Mesendoderm (in vitro differentiated cells): ENCODE data around the gene PECR.

Source experiments
- DNase-seq: peaks from one replicate; pipeline ENCODE4 v3.0.0; 2013
- H2AK5ac ChIP-seq: 2 replicates; pipeline ENCODE4 v1.6.1; 2013; ENCODE audit warnings: low read length, inconsistent platforms
- H2BK120ac ChIP-seq: 2 replicates; pipeline ENCODE4 v1.6.1; 2013; ENCODE audit warnings: low read depth, mild to moderate bottlenecking, low read length, moderate library complexity, mixed read lengths
- H2BK15ac ChIP-seq: replicated peaks from 2 replicates; pipeline ENCODE4 v1.6.1; 2013; ENCODE audit warnings: low read depth, mild to moderate bottlenecking, moderate library complexity
- H2BK5ac ChIP-seq: 2 replicates; pipeline ENCODE4 v1.6.1; 2013; ENCODE audit warnings: low read length, inconsistent platforms
- H3K18ac ChIP-seq: 2 replicates; pipeline ENCODE4 v1.6.1; 2013; ENCODE audit warnings: mild to moderate bottlenecking, low read length, mixed read lengths
- H3K23ac ChIP-seq: one replicate; pipeline ENCODE4 v1.6.1; 2013; ENCODE audit warnings: low read length
- H3K27ac ChIP-seq: 2 replicates; pipeline ENCODE4 v1.5.1; 2013; ENCODE audit warnings: low read depth, mild to moderate bottlenecking, inconsistent platforms, low read length, moderate library complexity
- H3K27me3 ChIP-seq: 2 replicates; pipeline ENCODE4 v1.6.1; 2013; ENCODE audit warnings: low read length, control low read depth, mild to moderate bottlenecking, inconsistent platforms; ENCODE audit not compliant: insufficient read depth, poor library complexity
- H3K36me3 ChIP-seq: 2 replicates; pipeline ENCODE4 v1.6.1; 2013; ENCODE audit warnings: low read length, inconsistent platforms; ENCODE audit not compliant: control insufficient read depth, insufficient read depth
- H3K4ac ChIP-seq: one replicate; pipeline ENCODE4 v1.6.1; 2013; ENCODE audit warnings: low read depth, mild to moderate bottlenecking, low read length, moderate library complexity
- H3K4me1 ChIP-seq: 2 replicates; pipeline ENCODE4 v1.6.1; 2013; ENCODE audit warnings: low read depth, low read length, inconsistent platforms; ENCODE audit not compliant: control insufficient read depth
- H3K4me2 ChIP-seq: 2 replicates; pipeline ENCODE4 v1.6.1; 2013; ENCODE audit warnings: low read length
- H3K4me3 ChIP-seq: 2 replicates; pipeline ENCODE4 v1.5.1; 2013; ENCODE audit warnings: mild to moderate bottlenecking, low read length
- H3K56ac ChIP-seq: one replicate; pipeline ENCODE4 v1.6.1; 2013; ENCODE audit warnings: low read length
- H3K79me1 ChIP-seq: 2 replicates; pipeline ENCODE4 v1.6.1; 2013; ENCODE audit warnings: low read length, inconsistent platforms
- H3K79me2 ChIP-seq: 2 replicates; pipeline ENCODE4 v1.6.1; 2013; ENCODE audit warnings: mild to moderate bottlenecking, low read length; ENCODE audit not compliant: control insufficient read depth, insufficient read depth
- H3K9ac ChIP-seq: 2 replicates; pipeline ENCODE4 v1.6.1; 2013; ENCODE audit warnings: low read length, inconsistent platforms
- H4K5ac ChIP-seq: one replicate; pipeline ENCODE4 v1.6.1; 2013; ENCODE audit warnings: low read length
- H4K8ac ChIP-seq: one replicate; pipeline ENCODE4 v1.6.1; 2013; ENCODE audit warnings: low read depth, mild to moderate bottlenecking, control low read depth, low read length, moderate library complexity
- WGBS: extraction: QIAGEN DNeasy Blood & Tissue Kit; methylation state at CpG from one replicate; pipeline ENCODE4 v1.1.7; 2013; ENCODE audit warnings: low lambda C conversion rate, missing lambda C conversion rate; ENCODE audit not compliant: insufficient coverage; ENCODE audit errors: extremely low coverage; 5-methylcytosine and 5-hydroxymethylcytosine counted together

The PECR gene

DNA sequence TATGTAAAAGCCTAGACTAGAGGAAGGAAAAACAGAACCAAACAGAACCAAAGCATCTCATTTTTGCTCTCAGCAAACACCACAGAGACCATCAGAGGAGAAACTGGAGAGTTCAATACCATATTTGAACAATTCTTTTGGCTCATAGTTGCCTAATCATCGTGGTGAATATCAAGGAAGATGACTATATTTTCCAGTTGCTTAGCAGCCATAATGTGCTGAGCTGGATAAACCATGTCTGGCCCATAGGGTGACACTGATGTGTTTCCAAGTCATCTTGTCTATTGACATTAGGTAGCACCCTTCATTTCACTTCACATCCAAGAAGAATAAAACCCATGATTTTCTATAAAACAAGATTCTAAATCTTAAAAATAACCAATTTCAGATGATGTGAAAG lies 21.6 kb upstream of the PECR start:
- Histone ChIP-seq H2AK5ac (no peak overlapping the region), H2BK15ac (no peak overlapping the region), H2BK120ac (no peak overlapping the region), H3K4me1 (peaks cover 2% of the 10 kb centered on the region), H3K4ac (no peak overlapping the region), H3K23ac (no peak overlapping the region), H3K4me3 (no peak overlapping the region), H3K27ac (no peak overlapping the region), H3K79me2 (no peaks in the 10 kb centered on the region), H4K5ac (no peak overlapping the region), H3K27me3 (no peaks in the 10 kb centered on the region), H2BK5ac (no peak overlapping the region), H4K8ac (no peak overlapping the region), H3K9ac (no peak overlapping the region), H3K4me2 (no peak overlapping the region), H3K36me3 (no peaks in the 10 kb centered on the region), H3K18ac (no peak overlapping the region), H3K56ac (no peak overlapping the region), H3K79me1 (no peaks in the 10 kb centered on the region)
- no CpG with 5 or more reads among the region's 1 CpG for WGBS
- DNase-seq, result no peak

DNA sequence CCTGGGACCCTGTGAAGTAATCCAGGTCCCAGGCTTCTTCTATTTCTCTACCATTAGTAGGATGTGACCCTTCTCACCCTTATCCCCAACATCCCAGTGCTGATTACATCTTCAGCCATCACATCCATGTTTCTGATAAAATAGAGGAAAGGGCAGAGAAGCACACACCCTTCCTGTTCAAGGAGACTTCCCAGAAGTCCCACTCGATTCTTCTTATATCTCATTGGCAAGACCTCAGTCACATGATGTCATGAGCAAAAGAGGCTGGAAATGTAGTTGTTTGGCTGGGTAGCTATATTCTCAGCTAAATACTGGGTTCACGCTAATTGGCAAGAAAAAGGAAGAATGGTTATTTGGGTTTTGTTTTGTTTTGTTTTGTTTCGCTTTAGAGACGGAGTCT lies 19.5 kb upstream of the PECR start:
- Histone ChIP-seq H3K56ac (no peak overlapping the region), H2BK15ac (no peak overlapping the region), H2BK120ac (no peak overlapping the region), H3K36me3 (no peaks in the 10 kb centered on the region), H3K9ac (no peak overlapping the region), H3K18ac (no peak overlapping the region), H3K4me2 (no peak overlapping the region), H2AK5ac (no peak overlapping the region), H4K5ac (no peak overlapping the region), H2BK5ac (no peak overlapping the region), H3K27ac (no peak overlapping the region), H3K79me2 (no peaks in the 10 kb centered on the region), H3K79me1 (no peaks in the 10 kb centered on the region), H3K4ac (no peak overlapping the region), H3K4me1 (no peaks in the 10 kb centered on the region), H3K4me3 (no peak overlapping the region), H3K27me3 (no peaks in the 10 kb centered on the region), H3K23ac (no peak overlapping the region), H4K8ac (no peak overlapping the region)
- no peak for DNase-seq
- no CpG with 5 or more reads among the region's 4 CpGs for WGBS

DNA sequence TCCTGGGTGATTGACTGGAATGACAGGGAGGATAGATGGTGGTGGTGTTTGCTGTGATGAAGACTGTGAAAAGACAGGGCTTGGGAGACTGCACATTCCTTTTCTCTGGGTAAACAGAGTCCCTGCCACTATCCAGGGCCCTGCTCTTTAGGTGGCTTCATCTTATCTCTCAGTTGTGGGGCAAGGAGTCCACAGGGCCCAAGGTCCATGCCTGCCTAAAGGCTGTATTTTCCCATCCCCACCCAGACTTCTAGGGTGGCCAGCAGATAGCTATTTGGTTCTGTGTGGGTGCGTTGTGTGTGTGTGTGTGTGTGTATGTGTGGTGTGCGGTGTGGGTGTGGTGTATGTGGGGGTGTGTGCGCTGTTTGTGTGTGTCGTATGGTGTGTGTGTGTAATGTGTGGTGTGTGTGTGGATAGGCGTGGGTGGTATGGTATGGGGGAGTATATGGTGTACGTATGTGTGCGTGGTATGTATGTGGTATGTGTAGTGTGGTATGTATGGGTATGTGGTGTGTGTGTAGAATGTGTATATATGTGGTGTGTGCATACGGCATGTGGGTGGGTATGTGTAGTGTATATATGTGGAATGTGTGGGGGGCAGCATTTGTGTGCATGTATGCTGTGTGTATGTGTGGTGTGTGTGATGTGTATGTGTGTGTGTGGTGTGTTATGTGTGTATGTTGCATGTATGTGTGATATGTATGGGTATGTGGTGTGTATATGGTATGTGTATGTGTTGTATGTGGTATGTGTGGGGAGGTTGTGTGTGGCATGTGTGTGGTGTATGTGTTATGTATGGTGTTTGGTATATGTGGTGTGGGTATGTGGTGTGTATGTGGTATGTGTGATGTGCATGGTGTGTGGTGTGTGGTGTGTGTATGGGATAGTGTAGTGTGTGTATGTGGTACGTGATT lies 17.1 kb upstream of the PECR start:
- Histone ChIP-seq H3K4me1 (no peaks in the 10 kb centered on the region), H3K27ac (no peak overlapping the region), H3K56ac (no peak overlapping the region), H2AK5ac (no peak overlapping the region), H3K4ac (no peak overlapping the region), H3K18ac (no peak overlapping the region), H3K36me3 (no peaks in the 10 kb centered on the region), H2BK5ac (no peak overlapping the region), H4K8ac (no peak overlapping the region), H2BK15ac (no peak overlapping the region), H3K79me2 (no peaks in the 10 kb centered on the region), H3K23ac (no peak overlapping the region), H3K4me2 (no peak overlapping the region), H4K5ac (no peak overlapping the region), H3K27me3 (no peaks in the 10 kb centered on the region), H3K79me1 (no peaks in the 10 kb centered on the region), H3K9ac (no peak overlapping the region), H2BK120ac (no peak overlapping the region), H3K4me3 (no peak overlapping the region)
- no peak for DNase-seq
- 100% methylated on average over 8 of the region's 9 CpGs for WGBS

DNA sequence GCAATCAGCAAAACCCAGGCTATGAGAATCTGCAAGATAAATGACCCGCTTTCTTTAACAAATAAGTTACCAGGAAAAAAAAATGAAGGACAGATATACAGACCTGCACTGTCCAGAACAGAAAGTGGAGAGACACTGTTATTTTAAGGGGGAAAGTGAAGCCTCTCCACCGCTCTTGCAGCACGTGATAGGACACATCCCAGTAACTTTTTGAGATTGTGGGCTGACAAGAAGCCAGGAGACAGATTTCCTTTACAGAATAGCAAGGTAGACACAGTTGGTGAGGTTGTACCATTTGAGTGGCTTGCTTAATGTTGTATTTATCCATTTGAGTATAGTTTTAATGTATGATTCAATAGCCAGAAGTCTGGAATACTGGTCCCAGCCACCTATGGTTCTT lies 13.1 kb upstream of the PECR start:
- Histone ChIP-seq H2BK120ac (no peak overlapping the region), H4K5ac (no peak overlapping the region), H3K79me2 (no peaks in the 10 kb centered on the region), H4K8ac (no peak overlapping the region), H3K4me3 (no peak overlapping the region), H3K79me1 (no peaks in the 10 kb centered on the region), H3K18ac (no peak overlapping the region), H3K4me2 (no peak overlapping the region), H3K27me3 (no peaks in the 10 kb centered on the region), H3K23ac (no peak overlapping the region), H3K36me3 (no peaks in the 10 kb centered on the region), H3K27ac (no peak overlapping the region), H2BK15ac (no peak overlapping the region), H3K9ac (no peak overlapping the region), H2BK5ac (no peak overlapping the region), H3K4me1 (no peaks in the 10 kb centered on the region), H3K4ac (no peak overlapping the region), H3K56ac (no peak overlapping the region), H2AK5ac (no peak overlapping the region)
- DNase-seq, result no peak
- WGBS, result no CpG with 5 or more reads among the region's 3 CpGs

DNA sequence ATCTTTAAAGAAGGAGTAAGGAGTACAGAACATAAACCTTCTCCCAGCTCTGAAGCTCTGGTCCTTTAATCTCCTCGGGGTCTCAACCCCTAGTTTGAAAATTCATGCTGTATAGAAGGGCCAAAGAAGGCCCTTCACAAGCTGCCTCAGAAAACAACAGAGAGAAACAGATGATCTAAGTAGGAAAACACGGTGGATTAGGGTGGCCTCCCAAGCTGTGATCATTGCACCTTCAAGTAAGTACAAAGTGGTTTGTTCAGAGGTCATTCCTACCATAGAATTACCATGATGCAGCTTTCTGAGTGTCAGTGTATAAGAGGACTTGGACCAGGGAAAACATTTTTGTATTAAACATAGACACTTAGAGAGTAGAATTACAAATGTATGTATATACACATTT lies 11.0 kb upstream of the PECR start:
- Histone ChIP-seq H4K8ac (no peak overlapping the region), H4K5ac (no peak overlapping the region), H3K27me3 (no peaks in the 10 kb centered on the region), H3K4me1 (no peaks in the 10 kb centered on the region), H3K9ac (no peak overlapping the region), H2BK5ac (no peak overlapping the region), H2BK15ac (no peak overlapping the region), H3K79me1 (no peaks in the 10 kb centered on the region), H3K4me2 (no peak overlapping the region), H3K18ac (no peak overlapping the region), H3K23ac (no peak overlapping the region), H3K36me3 (no peaks in the 10 kb centered on the region), H2AK5ac (no peak overlapping the region), H3K56ac (no peak overlapping the region), H3K4me3 (no peak overlapping the region), H3K27ac (no peak overlapping the region), H3K4ac (no peak overlapping the region), H2BK120ac (no peak overlapping the region), H3K79me2 (no peaks in the 10 kb centered on the region)
- no CpG with 5 or more reads among the region's 2 CpGs for WGBS
- DNase-seq, result no peak

DNA sequence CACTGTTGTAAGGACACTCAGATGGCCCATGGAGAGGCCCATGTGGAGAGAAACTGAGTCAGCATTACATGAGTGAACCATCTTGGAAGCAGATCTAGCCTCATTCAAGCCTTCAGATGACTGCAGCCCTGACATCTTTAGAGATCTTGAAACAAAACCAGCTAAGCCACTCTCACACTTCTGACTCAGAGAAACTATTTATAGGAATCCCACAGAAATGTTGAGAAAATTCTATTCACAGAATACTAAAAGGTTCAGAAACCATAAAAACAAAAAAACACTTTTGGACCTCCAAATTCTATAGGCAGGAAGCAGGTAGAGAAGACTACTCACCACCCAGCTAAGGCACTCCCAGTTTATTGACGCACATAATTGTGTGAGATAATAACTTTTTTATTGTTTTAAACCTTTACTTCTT lies 8.8 kb upstream of the PECR start:
- no CpG with 5 or more reads among the region's 1 CpG for WGBS
- Histone ChIP-seq H3K9ac (no peak overlapping the region), H3K18ac (no peak overlapping the region), H3K4me3 (no peak overlapping the region), H2AK5ac (no peak overlapping the region), H2BK15ac (no peak overlapping the region), H3K4me1 (no peaks in the 10 kb centered on the region), H3K4ac (no peak overlapping the region), H3K56ac (no peak overlapping the region), H3K27ac (no peak overlapping the region), H4K5ac (no peak overlapping the region), H3K79me2 (no peaks in the 10 kb centered on the region), H2BK120ac (no peak overlapping the region), H3K79me1 (no peaks in the 10 kb centered on the region), H4K8ac (no peak overlapping the region), H3K23ac (no peak overlapping the region), H3K36me3 (no peaks in the 10 kb centered on the region), H2BK5ac (no peak overlapping the region), H3K4me2 (no peak overlapping the region), H3K27me3 (no peaks in the 10 kb centered on the region)
- DNase-seq, result no peak
